SJCRH30 (cell line): ENCODE results near the gene CTNNBL1. TPM values are rescaled to one million over a fixed set of nuclear protein-coding genes. Genes with fewer than 3 reads are reported as not detected.
"Not testable (repeated sequence)": the region's sequence is repeated elsewhere in the genome, so short reads cannot be mapped to it uniquely, and the experiment has no call there.

Experiments used
- DNase-seq, 2 experiments: peaks; one replicate each; pipeline ENCODE4 v3.0.0-alpha.2; 2015 to 2020
- H3K27ac ChIP-seq: fragments of 250-450 bp; sonication (Bioruptor Pico); 2 replicates; pipeline ENCODE4 v1.5.1; 2020; ENCODE audit warnings: mild to moderate bottlenecking, moderate library complexity
- H3K27me3 ChIP-seq: fragments of 250-450 bp; sonication (Bioruptor Pico); 2 replicates; pipeline ENCODE4 v1.5.1; 2020; ENCODE audit warnings: mild to moderate bottlenecking, moderate library complexity
- H3K36me3 ChIP-seq: fragments of 250-450 bp; sonication (Bioruptor Pico); 2 replicates; pipeline ENCODE4 v1.5.1; 2020; ENCODE audit warnings: mild to moderate bottlenecking, moderate library complexity
- H3K4me1 ChIP-seq: fragments of 250-450 bp; sonication (Bioruptor Pico); 2 replicates; pipeline ENCODE4 v1.5.1; 2020; ENCODE audit warnings: mild to moderate bottlenecking, moderate library complexity
- H3K4me3 ChIP-seq: fragments of 250-450 bp; sonication (Bioruptor Pico); 2 replicates; pipeline ENCODE4 v1.5.1; 2020; ENCODE audit warnings: mild to moderate bottlenecking, moderate library complexity
- H3K9me3 ChIP-seq: fragments of 250-450 bp; sonication (Bioruptor Pico); replicated peaks from 2 replicates; pipeline ENCODE4 v1.5.1; 2020; ENCODE audit warnings: mild to moderate bottlenecking, moderate library complexity
- total RNA-seq: library from RNA; depleted of rRNA; stranded (reverse); fragments of >200 nt; shearing (Covaris generic); gene quantifications from 2 replicates; pipeline ENCODE4 v1.2.3, GENCODE V29; 2014

CTNNBL1 gene
- total RNA-seq, 1 experiment from 2014 or later = 89.5 TPM

DNA sequence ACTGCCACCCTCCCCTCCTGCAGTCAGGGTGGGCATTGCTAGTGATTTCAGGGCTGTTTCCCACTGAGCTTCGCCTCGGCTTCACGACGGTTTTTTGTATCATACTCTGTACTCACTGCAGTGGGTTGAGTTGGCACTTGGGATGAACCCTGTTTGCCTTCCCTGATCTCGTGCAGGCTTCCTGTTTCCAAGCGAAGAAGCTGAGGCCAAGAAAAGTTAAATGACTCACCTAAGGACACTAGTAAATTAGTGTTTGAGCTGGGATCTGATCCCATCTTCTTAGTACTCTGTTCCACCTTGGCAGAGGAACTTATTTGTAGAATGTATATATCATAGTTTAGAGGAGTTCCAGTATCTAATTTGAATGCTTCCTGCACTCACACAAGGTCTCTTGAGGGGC, 158.8 kb downstream of the CTNNBL1 start:
- no peaks in the 10 kb centered on the region for H3K9me3 ChIP-seq
- no peak overlapping the region for H3K4me3 ChIP-seq
- DNase-seq = no peak
- H3K4me1 ChIP-seq = no peaks in the 10 kb centered on the region
- H3K27me3 ChIP-seq = no peaks in the 10 kb centered on the region
- H3K27ac ChIP-seq = no peak overlapping the region
- H3K36me3 ChIP-seq = peaks cover 9% of the 10 kb centered on the region

DNA sequence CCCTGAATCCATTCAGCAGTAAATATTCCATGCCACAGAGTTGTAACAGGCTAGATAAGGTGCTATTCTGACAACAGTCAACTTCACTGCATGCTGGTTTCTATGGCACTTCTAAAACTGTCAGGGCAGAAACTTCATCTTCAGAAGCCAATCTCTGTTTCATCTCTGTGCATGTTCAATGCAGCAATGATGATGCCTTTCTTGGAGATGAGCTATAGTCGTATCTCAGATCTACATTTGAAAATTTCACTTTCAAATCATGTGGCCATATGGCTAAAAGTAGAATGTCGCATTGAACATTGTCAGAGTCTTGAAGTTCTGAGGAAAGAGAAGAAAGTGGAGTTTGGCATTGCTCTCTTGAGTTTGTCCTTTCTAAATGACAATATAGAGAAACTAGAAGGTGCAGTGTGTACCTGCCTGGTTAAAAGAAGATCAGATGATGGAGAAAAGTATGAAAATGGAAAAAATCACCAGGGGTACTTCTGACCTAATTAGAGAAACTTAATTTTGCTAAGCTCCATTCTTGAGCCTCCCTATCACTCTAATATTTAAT, 160.1 kb downstream of the CTNNBL1 start:
- Histone ChIP-seq H3K4me1 (no peaks in the 10 kb centered on the region), H3K9me3 (no peaks in the 10 kb centered on the region), H3K36me3 (peaks cover 9% of the 10 kb centered on the region), H3K27ac (no peak overlapping the region), H3K27me3 (no peaks in the 10 kb centered on the region), H3K4me3 (no peak overlapping the region)
- DNase-seq = no peak

DNA sequence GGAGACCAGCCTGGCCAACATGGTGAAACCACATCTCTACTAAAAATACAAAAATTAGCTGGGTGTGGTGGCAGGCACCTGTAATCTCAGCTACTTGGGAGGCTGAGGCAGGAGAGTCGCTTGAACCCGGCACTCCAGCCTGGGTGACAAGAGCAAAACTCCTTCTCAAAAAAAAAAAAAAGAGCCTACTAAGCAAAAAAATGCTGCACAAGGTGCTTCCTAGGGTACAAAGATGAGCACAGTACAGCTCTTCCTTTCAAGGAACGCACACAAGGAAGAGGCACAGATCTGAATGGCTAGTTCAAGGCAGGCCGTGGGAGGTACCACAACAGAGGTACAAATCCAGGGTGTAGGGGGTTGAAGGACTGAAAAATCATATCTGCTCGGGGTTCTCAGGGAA, 162.2 kb downstream of the CTNNBL1 start:
- H3K4me1 ChIP-seq, DNase-seq, H3K27me3 ChIP-seq, H3K27ac ChIP-seq, H3K9me3 ChIP-seq, H3K4me3 ChIP-seq: not testable (repeated sequence)
- peaks cover 22% of the 10 kb centered on the region for H3K36me3 ChIP-seq

DNA sequence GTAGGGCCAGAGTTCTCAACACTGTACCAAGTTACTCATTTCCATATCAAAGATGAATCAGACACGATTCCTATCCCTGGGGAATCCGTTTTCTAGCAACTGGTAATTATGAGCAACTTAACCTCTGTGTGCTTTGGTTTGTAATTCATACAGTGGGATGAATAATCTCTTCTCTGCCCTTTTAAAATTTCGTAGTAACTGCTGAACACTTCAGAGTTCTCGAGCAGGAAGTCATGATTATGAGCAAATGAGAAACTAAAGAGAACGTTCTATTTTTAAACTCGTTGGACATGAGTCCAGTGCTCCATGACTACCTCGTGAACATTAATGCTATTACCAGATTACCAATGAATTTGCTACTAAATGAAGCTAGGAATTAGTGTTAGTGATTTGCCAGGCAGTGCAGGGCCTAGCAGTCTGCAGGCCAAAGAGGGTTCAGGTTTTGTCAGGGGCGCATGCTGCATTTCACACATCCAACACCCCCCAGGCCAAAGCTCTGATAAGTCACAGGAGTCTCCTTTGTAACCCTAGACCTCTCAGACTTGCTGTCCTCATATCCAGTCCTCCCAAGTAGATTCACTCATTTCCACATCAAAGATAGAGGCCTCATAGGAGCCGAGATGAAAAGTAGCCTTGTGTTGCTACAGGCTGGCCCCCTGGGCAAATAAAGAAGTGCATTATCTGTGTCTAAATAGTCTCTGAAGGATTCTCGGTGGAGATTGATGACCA, 163.3 kb downstream of the CTNNBL1 start:
- Histone ChIP-seq H3K4me3 (no peak overlapping the region), H3K9me3 (no peaks in the 10 kb centered on the region), H3K36me3 (peaks cover 23% of the 10 kb centered on the region), H3K4me1 (no peaks in the 10 kb centered on the region), H3K27me3 (no peaks in the 10 kb centered on the region), H3K27ac (no peak overlapping the region)
- DNase-seq = no peak

DNA sequence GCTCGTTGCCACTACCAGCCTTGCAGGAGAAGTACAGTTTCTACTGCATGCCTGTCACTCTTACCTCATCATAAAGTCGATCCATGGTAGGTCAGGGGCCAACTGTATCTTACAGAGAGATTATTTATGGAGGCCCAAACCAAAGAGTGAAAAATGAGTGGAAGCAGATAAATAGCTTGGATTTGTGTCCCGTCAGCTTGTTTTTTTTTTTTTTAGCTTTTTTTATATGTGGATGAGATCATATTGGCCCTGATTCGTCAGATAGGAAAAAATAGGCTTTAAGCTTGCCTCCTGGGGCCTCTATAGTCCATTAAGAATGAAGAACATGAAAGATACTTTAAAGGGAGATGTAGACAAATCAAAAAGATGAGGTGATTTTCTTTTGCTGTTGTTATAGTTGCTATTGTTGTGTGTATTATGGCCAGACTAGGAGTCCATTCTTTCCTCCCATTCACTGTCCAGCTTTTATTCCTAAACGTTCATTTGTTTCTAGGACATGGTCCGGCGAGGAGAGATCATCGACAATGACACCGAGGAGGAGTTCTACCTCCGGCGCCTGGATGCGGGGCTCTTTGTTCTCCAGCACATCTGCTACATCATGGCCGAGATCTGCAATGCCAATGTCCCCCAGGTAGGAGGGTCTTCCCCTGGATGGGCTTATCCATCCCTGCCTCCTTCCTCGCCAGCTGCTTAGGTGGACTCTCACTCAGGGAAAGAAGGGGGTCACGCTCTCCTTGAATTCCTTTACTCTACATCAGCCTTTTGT, 165.8 kb downstream of the CTNNBL1 start:
- Histone ChIP-seq H3K4me1 (no peaks in the 10 kb centered on the region), H3K4me3 (no peak overlapping the region), H3K9me3 (no peaks in the 10 kb centered on the region), H3K36me3 (peaks cover 25% of the 10 kb centered on the region), H3K27ac (no peak overlapping the region), H3K27me3 (no peaks in the 10 kb centered on the region)
- DNase-seq = no peak

DNA sequence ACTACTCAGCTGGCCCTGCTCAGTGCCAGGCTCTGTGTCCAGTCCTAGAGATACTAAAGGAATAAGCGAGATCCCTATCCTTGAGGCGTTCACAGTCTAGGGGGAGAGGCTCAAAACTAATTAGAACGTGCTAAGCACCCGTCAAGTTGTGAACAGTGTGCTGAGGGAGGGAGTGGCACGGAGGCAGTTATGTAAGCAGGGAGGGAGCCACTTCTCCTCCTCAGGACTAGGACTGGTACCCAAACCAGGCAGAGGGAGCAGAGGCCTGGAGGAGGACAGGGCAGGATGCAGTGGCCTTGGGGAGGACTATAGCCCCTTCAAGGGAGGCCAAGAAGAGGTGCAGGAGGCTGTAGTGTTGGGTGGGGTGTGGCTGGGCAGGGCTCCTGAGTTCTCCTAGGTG, 169.5 kb downstream of the CTNNBL1 start:
- no peak overlapping the region for H3K27ac ChIP-seq
- H3K4me3 ChIP-seq = no peak overlapping the region
- H3K4me1 ChIP-seq = peaks cover 1% of the 10 kb centered on the region
- DNase-seq = no peak
- no peaks in the 10 kb centered on the region for H3K27me3 ChIP-seq
- H3K9me3 ChIP-seq = no peaks in the 10 kb centered on the region
- peaks cover 22% of the 10 kb centered on the region for H3K36me3 ChIP-seq

DNA sequence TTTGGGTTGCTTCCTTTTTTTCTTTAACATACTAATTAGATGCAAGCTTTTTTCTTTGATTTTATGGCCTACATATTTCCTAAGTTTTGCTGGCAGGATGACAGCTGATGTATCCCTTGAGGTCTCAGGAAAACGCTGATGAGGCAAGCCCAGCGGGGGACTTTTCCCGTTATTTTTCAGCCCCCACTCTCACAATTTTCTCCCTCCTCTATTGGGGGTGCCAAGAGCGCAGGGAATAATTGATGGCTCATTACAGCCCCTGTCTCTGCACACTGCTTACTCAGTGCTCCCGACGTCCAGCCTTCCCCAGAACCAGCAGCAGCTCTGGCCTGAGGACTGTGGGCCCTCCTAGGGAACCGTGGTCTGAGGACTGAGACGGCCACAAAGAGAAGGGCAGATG, 170.5 kb downstream of the CTNNBL1 start:
- no peak overlapping the region for H3K27ac ChIP-seq
- H3K4me1 ChIP-seq = peaks cover 11% of the 10 kb centered on the region
- no peaks in the 10 kb centered on the region for H3K9me3 ChIP-seq
- peaks cover 22% of the 10 kb centered on the region for H3K36me3 ChIP-seq
- no peaks in the 10 kb centered on the region for H3K27me3 ChIP-seq
- no peak for DNase-seq
- H3K4me3 ChIP-seq = no peak overlapping the region

DNA sequence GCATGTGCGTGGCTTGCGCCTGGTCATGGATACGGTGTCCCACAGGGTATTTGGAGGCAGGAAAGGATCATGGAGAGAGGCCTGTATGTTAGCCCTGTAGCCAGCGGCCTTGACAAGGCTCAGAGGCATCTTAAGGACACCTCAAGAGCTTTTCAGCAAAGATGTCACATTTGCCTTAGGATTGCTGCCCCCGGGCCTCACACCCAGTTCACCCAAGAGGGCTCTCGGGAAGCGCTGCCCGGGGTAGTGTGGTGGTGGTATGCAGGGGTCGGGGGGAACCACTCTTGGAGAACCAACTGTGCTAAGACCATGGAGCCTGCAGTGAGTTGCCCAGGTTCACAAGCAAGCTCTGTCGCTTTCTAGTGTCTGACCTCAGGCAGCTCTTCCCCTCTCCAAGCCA, 172.2 kb downstream of the CTNNBL1 start:
- no peak overlapping the region for H3K27ac ChIP-seq
- DNase-seq = no peak
- H3K4me1 ChIP-seq = peaks cover 22% of the 10 kb centered on the region
- H3K36me3 ChIP-seq = peaks cover 10% of the 10 kb centered on the region
- H3K27me3 ChIP-seq = no peaks in the 10 kb centered on the region
- H3K9me3 ChIP-seq = no peaks in the 10 kb centered on the region
- no peak overlapping the region for H3K4me3 ChIP-seq

DNA sequence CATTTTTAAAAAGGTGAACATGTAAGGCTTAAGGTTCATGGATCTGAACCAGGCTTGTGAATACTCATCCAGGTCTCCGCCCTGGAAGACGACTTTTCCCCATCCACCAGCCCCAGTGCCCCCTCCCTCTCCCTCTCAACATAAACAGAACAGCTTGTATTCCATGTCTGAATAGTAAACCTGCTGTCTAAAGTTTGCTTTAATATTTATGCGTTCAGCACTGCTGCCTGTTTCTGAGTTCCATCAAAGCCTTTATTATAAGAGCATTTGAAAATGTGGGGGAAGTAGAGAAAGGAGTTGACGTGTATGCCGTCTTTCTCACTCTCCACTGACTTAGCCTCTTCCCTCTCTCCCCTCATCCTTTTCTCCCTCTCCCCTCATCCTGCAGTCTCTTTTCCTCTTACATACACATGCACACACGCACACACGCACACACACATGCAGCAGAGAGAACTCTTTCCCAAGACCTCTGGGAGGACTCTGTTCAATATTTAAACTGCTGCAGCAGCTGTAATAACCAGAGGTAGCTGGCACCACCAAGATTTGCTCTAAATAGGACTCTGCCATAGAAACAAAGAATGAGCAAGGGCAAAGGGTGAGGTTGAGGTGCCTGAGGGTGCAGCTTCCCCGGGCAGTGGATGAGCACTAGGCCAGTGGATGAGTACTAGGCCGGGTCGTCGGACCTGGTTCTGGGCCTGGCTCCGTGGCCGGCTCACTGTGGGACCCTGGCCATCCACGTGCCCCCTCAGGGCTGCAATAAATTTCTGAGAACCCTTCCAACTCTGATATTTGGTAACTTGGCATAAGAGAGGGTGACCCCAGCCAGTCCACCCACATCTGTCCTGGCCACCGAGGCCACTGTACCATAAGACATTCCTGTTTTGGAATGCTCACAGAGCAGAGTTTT, 173.7 kb downstream of the CTNNBL1 start:
- Histone ChIP-seq H3K27me3 (no peaks in the 10 kb centered on the region), H3K4me1 (peaks cover 22% of the 10 kb centered on the region), H3K36me3 (peaks cover 7% of the 10 kb centered on the region), H3K27ac (no peak overlapping the region), H3K9me3 (no peaks in the 10 kb centered on the region), H3K4me3 (no peak overlapping the region)
- DNase-seq = no peak

DNA sequence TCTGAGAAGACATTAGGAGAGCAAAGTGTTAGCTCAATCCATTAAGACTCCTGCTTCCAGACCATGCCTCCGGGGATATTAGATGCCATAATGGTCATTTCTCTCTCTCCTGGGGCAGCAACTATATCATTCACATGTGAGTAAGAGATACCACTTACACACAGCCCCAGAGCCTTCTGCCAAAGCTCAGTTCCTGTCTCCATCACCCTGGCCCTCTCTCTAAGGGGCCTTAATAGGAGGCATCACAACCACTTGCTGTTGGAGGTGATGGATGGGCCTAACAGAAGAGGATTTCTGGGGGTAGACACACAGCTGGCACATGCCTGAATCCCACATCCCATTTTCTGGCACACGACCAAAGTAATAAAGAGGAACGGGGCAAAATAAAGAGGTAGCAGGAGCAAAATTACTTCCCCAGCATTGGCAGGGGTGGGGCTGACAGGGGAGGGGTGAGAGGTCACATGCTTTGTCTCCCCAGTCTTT, 175.1 kb downstream of the CTNNBL1 start:
- DNase-seq = peak; percentile 59 to 79
- peaks cover 22% of the 10 kb centered on the region for H3K4me1 ChIP-seq
- no peak overlapping the region; the same call in 1 of the 2 replicates for H3K27ac ChIP-seq
- no peaks in the 10 kb centered on the region for H3K27me3 ChIP-seq
- peaks cover 7% of the 10 kb centered on the region for H3K36me3 ChIP-seq
- no peak overlapping the region for H3K4me3 ChIP-seq
- no peaks in the 10 kb centered on the region for H3K9me3 ChIP-seq

DNA sequence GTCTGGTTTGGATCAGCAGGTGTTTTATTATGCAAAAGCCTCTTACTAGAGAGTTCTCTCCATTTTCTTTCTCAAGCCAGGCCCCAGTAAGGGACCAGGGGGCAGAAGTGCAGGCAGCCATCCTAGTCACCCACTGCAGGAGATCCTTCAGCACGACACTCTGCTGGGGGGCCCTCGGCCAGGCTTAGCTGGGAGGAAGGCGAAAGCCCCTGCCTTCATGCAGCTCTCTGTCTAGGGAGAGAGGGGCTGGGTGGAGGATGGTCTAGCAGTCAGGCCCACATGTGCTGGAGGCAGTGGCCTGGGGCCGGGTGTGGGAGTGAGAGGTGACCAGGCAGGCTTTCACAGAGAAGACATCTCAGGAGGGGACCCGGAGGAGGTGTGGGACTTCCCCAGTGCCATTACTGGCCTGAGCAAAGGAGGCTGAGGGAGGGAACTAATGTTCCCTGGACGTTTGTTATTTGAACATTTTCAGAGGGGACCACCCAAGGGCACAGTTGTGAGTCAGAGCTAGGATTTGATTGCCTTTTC, 175.6 kb downstream of the CTNNBL1 start:
- DNase-seq = peak; percentile 63 to 76
- Histone ChIP-seq H3K9me3 (no peaks in the 10 kb centered on the region), H3K27ac (peak overlapping the region; percentile 44; the same call in 1 of the 2 replicates), H3K36me3 (peaks cover 7% of the 10 kb centered on the region), H3K4me3 (no peak overlapping the region), H3K4me1 (peaks cover 22% of the 10 kb centered on the region), H3K27me3 (no peaks in the 10 kb centered on the region)

DNA sequence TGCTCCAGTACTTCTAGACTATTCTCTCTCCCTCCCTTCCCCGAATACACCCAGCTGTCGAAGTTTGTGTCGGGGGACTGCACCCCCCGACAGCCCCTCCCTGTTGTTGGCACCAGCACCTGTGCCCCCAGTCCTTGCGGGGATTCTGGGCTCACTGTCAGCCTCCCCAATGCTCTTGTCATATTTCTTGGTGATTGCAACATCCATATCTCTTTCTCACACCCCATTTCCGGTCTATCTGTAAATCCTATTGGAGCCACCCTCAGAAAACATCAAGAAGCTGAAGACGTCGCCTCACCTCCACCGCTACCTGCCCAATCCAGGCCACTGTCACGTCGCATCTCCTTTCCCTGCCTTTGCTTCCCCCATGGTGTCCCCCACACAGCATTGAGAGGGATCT, 176.5 kb downstream of the CTNNBL1 start:
- no peaks in the 10 kb centered on the region for H3K9me3 ChIP-seq
- no peaks in the 10 kb centered on the region for H3K27me3 ChIP-seq
- no peak overlapping the region for H3K4me3 ChIP-seq
- no peak for DNase-seq
- peak overlapping the region; percentile 44; the same call in 1 of the 2 replicates for H3K27ac ChIP-seq
- H3K36me3 ChIP-seq = peaks cover 4% of the 10 kb centered on the region; the same call in 1 of the 2 replicates
- peaks cover 22% of the 10 kb centered on the region for H3K4me1 ChIP-seq

DNA sequence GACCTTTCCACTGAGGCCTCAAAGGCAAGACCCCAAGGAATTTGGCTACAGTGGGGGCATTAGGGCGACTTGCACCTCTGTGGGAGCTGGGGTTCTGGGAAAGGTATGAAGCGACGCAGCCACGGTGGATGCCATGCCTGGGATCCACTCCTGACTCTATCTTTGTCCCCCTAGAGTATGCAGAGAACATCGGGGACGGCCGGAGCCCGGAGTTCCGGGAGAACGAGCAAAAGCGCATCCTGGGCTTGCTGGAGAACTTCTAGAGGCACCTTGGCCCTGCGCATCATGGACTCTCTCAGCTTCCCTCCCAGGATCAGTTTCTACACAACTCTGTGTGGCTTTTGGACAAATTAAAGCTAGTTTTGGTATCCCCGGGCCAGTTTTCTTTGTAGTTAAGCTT, 177.9 kb downstream of the CTNNBL1 start:
- no peak overlapping the region for H3K4me3 ChIP-seq
- H3K36me3 ChIP-seq = peaks cover 4% of the 10 kb centered on the region; the same call in 1 of the 2 replicates
- peaks cover 22% of the 10 kb centered on the region for H3K4me1 ChIP-seq
- no peaks in the 10 kb centered on the region for H3K27me3 ChIP-seq
- H3K9me3 ChIP-seq = no peaks in the 10 kb centered on the region
- no peak overlapping the region for H3K27ac ChIP-seq
- no peak for DNase-seq

DNA sequence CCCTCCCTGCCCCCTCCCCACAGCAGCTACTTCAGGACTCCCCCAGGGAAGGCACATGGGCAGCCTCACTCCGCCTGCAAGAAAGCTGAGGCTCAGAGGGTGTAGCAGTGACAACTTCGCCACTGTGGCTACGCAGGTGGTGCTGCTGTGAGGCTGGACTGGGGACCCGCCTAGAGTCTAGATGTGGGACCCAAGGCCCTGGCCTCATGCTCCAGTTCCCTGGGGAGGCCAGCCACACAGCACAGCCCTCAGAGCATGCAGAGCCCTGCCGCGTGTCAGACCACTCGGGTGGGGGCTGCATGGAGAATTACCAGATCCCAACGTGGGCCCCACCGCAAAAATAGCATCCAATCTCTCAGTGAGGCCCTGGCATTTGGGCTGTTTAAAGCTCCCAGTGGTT, 178.3 kb downstream of the CTNNBL1 start:
- DNase-seq = no peak
- H3K36me3 ChIP-seq = peaks cover 4% of the 10 kb centered on the region; the same call in 1 of the 2 replicates
- no peaks in the 10 kb centered on the region for H3K27me3 ChIP-seq
- H3K4me3 ChIP-seq = no peak overlapping the region
- H3K27ac ChIP-seq = no peak overlapping the region
- H3K9me3 ChIP-seq = no peaks in the 10 kb centered on the region
- H3K4me1 ChIP-seq = peaks cover 22% of the 10 kb centered on the region
